ENCODE data around the gene KIAA0232.
"Not testable (repeated sequence)": the region's sequence is repeated elsewhere in the genome, so short reads cannot be mapped to it uniquely, and the experiment has no call there.

Gene KIAA0232

GRCh38 chr4:6886886-6887285 lies 104.4 kb downstream of the KIAA0232 start:
- DNase-seq (ENCODE audit: low spot score): no peak

GRCh38 chr4:6887591-6888371 lies 105.3 kb downstream of the KIAA0232 start:
- no peak for DNase-seq (ENCODE audit: low spot score)

GRCh38 chr4:6888506-6889071 lies 106.1 kb downstream of the KIAA0232 start:
- DNase-seq (ENCODE audit: low spot score): no peak

- DNase-seq (ENCODE audit: low spot score): no peak
These were observed 106.7 kb downstream of the KIAA0232 start for GRCh38 chr4:6889101-6889735.

DNA sequence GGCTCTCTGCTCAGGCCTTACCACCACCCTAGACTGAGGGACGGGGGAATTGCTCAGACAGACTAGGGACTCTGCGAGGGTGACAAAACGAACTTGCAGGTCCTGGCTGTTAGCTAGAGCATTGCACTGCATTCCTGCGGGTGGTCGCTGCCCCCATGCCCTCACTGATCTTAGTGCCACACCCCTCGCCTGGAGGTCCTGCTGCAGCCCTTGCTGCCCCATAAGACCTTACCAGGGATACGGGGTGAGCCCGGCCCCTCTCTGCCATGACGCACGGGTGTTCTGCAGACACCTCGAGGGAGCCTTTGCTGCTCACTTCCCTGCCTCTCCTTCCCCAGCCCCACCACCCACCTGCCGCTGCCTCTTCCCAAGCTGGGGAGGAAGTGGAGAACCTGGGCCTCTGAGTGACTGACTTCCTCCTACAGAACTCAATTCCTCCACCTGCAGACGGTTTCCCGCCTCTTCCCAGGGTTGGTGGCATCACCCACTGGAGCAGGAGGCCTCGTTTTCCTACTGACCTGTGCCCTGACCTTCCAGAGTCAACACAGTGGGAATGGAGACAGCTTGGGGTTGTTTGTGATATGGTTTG lies 107.3 kb downstream of the KIAA0232 start:
- no peak for DNase-seq (ENCODE audit: low spot score)

DNA sequence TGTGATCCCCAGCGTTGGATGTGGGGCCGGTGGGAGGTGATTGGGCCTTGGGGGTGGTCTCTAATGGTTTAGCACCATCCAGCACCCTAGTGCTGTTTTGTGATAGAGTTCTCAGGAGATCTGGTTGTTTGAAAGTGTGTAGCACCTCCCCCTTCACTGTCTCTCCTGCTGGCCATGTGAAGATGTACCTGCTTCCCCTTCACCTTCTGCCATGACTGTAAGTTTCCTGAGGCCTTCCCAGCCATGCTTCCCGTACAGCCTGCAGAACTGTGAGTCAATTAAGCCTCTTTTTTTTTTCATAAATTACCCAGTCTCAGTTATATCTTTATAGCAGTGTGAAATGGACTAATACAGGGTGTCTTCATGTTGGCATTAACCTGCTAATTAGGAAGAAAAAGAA lies 107.8 kb downstream of the KIAA0232 start:
- no peak for DNase-seq (ENCODE audit: low spot score)

- DNase-seq (ENCODE audit: low spot score): not testable (repeated sequence)
These were observed 108.4 kb downstream of the KIAA0232 start for GRCh38 chr4:6890971-6891370.

GRCh38 chr4:6891436-6892170 lies 109.1 kb downstream of the KIAA0232 start:
- DNase-seq (ENCODE audit: low spot score): no peak

GRCh38 chr4:6892190-6892908 lies 109.8 kb downstream of the KIAA0232 start:
- DNase-seq (ENCODE audit: low spot score): no peak

DNA sequence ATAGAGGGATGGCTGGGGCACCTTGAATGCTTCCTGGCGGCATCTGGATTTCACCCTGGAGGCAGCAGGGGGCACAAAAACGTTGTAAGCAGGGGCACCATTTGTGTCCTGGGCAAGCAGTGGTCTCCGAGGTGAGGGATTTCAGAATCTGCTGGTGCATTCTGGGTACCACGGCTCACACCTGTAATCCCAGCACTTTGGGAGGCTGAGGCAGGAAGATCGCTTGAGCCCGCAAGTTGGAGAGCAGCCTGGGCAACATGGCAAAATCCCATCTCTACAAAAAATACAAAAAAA lies 110.3 kb downstream of the KIAA0232 start:
- DNase-seq (ENCODE audit: low spot score): no peak

- no peak for DNase-seq (ENCODE audit: low spot score)
These were observed 111.0 kb downstream of the KIAA0232 start for GRCh38 chr4:6893449-6894085.

GRCh38 chr4:6894086-6894478 lies 111.6 kb downstream of the KIAA0232 start:
- no peak for DNase-seq (ENCODE audit: low spot score)

DNA sequence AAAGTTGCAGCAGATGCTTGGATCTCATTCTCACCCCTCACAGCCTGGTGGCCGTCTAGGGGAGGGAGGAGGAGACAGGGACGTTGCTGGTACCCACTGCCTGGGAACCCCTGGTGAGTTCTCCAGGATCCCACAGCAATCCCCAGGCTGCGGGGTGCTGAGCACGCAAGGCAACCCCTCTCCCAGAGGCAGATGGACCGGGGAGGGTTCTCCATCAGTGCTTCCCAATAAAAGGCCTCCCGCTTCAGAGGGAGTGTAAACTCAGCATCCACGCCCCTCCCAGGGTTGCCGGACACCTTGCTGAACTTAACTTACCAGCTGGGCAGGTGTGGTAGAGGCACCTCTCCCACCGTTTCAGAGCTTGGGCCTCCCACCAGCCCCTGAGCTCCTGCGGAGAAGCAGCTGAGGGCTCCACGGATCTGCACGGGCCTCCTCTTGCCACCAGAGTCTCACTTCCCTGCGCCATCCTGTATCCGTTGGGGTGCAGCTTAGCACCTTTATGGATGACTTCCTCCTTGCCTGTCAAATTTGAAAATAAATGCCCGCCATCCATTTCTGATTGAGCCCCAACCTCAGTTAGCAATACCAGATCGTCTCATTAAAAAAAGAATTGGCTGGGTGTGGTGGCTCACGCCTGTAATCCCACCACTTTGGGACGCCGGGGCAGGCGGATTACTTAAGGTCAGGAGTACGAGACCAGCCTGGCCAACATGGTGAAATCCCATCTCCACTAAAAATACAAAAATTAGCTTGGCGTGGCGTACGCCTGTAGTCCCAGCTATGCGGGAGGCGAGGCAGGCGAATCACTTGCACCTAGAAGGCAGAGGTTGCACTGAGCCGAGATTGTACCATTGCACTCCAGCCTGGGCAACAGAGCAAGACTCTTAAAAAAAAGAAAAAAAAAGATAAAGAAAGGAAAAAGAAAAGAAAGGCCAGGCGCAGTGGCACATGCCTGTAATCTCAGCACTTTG lies 112.3 kb downstream of the KIAA0232 start:
- no peak for DNase-seq (ENCODE audit: low spot score)

DNA sequence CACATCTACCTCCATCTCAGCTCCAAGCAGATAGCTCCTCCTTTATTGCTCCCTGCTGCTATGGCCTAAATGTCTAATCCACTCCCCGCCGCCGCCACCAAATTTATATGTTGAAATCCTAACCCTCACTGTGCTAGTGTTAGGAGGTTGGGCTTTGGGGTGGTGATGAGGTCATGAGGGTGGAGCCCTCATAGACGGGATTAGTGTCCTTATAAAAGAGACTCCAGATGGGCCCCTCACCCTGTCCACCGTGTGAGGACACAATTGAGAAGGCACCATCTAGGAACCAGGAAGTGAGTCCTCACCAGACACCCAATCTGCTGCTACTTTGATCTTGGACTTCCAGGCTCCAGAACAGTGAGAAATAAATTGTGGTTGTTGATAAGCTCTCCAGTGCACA lies 113.5 kb downstream of the KIAA0232 start:
- DNase-seq (ENCODE audit: low spot score): no peak

DNA sequence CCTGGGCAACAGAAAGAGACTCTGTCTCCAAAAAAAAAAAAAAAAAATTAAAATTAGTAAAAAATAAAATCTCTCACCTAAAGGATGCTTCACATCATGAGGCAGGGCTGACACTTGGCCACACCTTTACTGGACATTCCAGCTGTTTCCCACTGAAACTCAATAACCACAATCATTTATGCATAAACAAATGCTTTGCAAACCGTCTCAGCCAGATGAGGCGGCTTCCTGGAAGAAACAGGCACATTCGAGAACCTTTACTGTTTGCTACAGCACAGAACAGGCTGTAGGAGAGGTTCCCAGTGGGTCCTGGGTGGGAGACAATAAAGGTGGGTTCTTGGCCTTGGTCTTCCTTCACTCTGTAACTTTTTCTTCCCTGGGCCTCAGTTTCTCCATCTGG lies 116.2 kb downstream of the KIAA0232 start:
- DNase-seq (ENCODE audit: low spot score): no peak

GRCh38 chr4:6900181-6900812 lies 117.8 kb downstream of the KIAA0232 start:
- DNase-seq (ENCODE audit: low spot score): no peak

- DNase-seq (ENCODE audit: low spot score): no peak
These were observed 118.4 kb downstream of the KIAA0232 start for GRCh38 chr4:6900956-6901355.

GRCh38 chr4:6901669-6902317 lies 119.3 kb downstream of the KIAA0232 start:
- no peak for DNase-seq (ENCODE audit: low spot score)
